Cerebellar cortex (tissue), 1 donor: ENCODE results near the gene TBC1D32.
"Not testable (repeated sequence)": the region's sequence is repeated elsewhere in the genome, so short reads cannot be mapped to it uniquely, and the experiment has no call there.

Source experiments
- DNase-seq: peaks from one replicate; pipeline ENCODE4 v3.0.0-alpha.2; 2015; ENCODE audit warnings: low spot score

Gene TBC1D32

GRCh38 chr6:121223212-121223611, 111.1 kb downstream of the TBC1D32 start:
- DNase-seq, result no peak

- DNase-seq, result no peak
These were observed 111.6 kb downstream of the TBC1D32 start for GRCh38 chr6:121222656-121223055.

GRCh38 chr6:121216928-121217327, 117.4 kb downstream of the TBC1D32 start:
- DNase-seq, result no peak

GRCh38 chr6:121213341-121213740, 120.9 kb downstream of the TBC1D32 start:
- DNase-seq, result not testable (repeated sequence)

- DNase-seq, result no peak
These were observed 123.3 kb downstream of the TBC1D32 start for GRCh38 chr6:121210943-121211342.

- no peak for DNase-seq
These were observed 128.7 kb downstream of the TBC1D32 start for GRCh38 chr6:121205569-121205968.

GRCh38 chr6:121201105-121201504, 133.2 kb downstream of the TBC1D32 start:
- no peak for DNase-seq

- not testable (repeated sequence) for DNase-seq
These were observed 138.2 kb downstream of the TBC1D32 start for GRCh38 chr6:121196042-121196441.

GRCh38 chr6:121190122-121190521, 144.2 kb downstream of the TBC1D32 start:
- DNase-seq, result no peak

- no peak for DNase-seq
These were observed 145.9 kb downstream of the TBC1D32 start for GRCh38 chr6:121188356-121188755.

- no peak for DNase-seq
These were observed 146.5 kb downstream of the TBC1D32 start for GRCh38 chr6:121187833-121188200.

- no peak for DNase-seq
These were observed 147.0 kb downstream of the TBC1D32 start for GRCh38 chr6:121187200-121187832.

- no peak for DNase-seq
These were observed 150.5 kb downstream of the TBC1D32 start for GRCh38 chr6:121183742-121184141.

- DNase-seq, result no peak
These were observed 158.5 kb downstream of the TBC1D32 start for GRCh38 chr6:121175827-121176226.

GRCh38 chr6:121172451-121172850, 161.8 kb downstream of the TBC1D32 start:
- DNase-seq, result not testable (repeated sequence)

GRCh38 chr6:121171879-121172278, 162.4 kb downstream of the TBC1D32 start:
- no peak for DNase-seq

- DNase-seq, result no peak
These were observed 172.4 kb downstream of the TBC1D32 start for GRCh38 chr6:121161886-121162285.

- no peak for DNase-seq
These were observed 174.0 kb downstream of the TBC1D32 start for GRCh38 chr6:121160276-121160675.

GRCh38 chr6:121158891-121159290, 175.4 kb downstream of the TBC1D32 start:
- DNase-seq, result no peak

GRCh38 chr6:121158438-121158837, 175.8 kb downstream of the TBC1D32 start:
- DNase-seq, result no peak

GRCh38 chr6:121157906-121158305, 176.4 kb downstream of the TBC1D32 start:
- DNase-seq, result no peak

- no peak for DNase-seq
These were observed 190.8 kb downstream of the TBC1D32 start for GRCh38 chr6:121143476-121143875.

- DNase-seq, result no peak
These were observed 192.2 kb downstream of the TBC1D32 start for GRCh38 chr6:121142093-121142492.

GRCh38 chr6:121135425-121135824, 198.9 kb downstream of the TBC1D32 start:
- DNase-seq, result no peak
